HG03571 (cell line): ENCODE data around the gene SLC9A9.

Experiments used
- ATAC-seq: cut with Tn5 transposase; IDR thresholded peaks from one replicate; pipeline ENCODE4 v1.9.1; 2021; ENCODE audit not compliant: unreplicated experiment

SLC9A9 gene

GRCh38 chr3:143429628-143430514 is 418.4 kb downstream of the SLC9A9 start:
- no peak for ATAC-seq

- no peak for ATAC-seq
These were observed 420.0 kb downstream of the SLC9A9 start for GRCh38 chr3:143428294-143428693.

- no peak for ATAC-seq
These were observed 420.6 kb downstream of the SLC9A9 start for GRCh38 chr3:143427631-143428030.

- ATAC-seq = no peak
These were observed 423.4 kb downstream of the SLC9A9 start for GRCh38 chr3:143424874-143425273.

- no peak for ATAC-seq
These were observed 426.7 kb downstream of the SLC9A9 start for GRCh38 chr3:143421556-143421955.

DNA sequence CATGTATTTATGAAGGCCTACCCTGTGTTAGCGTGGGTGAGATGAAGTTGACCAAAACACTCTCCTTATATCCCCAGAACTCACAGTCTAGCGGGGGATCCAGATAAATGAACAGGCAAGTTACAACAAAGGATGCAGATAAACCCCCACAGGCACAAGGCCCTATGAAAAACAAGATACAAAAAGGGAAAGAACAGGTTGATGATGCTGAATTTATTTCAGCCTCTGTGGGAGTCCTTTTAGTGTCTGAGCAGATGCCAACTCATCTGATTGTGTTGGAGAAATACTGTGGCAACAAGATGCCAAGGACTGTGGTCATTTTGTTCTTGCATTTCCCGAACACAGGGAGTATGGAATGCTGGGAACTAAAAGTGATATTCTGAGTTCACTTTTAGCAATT is 428.7 kb downstream of the SLC9A9 start:
- no peak for ATAC-seq

DNA sequence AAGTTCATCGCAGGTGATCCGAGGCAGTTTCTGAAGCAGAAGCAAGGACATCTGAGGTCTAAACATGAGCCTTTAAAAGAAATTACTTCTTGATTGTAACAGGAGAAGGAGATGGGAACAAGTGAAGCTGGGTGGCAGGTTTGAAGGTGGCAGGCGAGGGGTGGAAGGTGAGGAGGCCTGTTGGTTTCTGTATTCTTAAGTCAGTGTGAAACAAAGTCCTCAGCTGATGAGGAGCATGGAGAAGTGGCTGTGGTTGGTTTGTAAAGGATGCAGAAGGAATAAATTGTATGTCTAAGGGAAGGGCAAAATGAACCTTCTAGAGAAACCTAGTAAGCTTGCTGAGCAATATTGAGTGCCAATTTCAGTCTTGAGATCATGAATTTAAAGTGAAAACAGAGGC is 429.9 kb downstream of the SLC9A9 start:
- no peak for ATAC-seq

DNA sequence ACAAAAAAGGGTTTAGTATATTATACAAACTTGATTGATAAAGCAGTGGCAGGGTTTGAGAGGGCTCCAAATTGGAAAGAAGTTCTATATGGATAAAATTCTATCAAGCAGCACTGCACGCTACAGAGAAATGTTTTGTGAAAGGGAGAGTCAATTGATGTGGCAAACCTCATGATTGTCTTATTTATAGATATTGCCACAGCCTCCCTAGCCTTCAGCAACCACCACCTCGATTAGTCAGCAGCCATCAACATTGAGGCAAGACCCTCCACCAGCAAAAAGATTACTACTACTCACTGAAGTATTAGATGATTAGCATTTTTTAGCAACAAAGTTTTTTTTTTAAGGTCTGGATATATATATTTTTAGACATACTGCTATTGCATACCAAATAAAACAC is 432.0 kb downstream of the SLC9A9 start:
- no peak for ATAC-seq

DNA sequence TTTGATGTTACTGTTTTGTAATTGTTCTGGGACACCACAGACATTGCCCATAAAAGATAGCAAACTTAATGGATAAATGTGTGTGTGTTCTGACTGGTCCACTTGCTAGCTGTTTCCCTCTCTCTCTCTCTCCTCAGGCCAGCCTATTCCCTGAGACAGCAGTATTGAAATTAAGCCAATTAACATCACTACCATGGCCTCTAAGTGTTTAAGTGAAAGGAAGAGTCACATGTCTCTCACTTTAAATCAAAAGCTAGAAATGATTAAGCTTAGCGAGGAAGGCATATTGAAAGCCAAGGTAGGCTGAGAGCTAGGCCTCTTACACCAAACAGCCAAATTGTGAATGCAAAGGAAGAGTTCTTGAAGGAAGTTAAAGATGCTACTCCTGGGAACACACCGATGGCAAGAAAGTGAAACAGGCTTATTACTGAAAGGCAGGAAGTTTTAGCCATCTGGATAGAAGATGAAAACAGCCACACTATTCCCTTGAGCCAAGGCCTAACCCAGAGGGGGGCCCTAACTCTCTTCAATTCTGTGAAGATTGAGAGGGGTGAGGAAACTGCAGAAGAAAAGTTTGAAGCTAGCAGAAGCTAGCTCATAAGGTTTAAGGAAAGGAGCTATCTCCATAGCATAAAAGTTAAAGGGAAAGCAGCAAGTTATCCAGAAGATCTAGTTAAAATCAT is 433.6 kb downstream of the SLC9A9 start:
- ATAC-seq = no peak

DNA sequence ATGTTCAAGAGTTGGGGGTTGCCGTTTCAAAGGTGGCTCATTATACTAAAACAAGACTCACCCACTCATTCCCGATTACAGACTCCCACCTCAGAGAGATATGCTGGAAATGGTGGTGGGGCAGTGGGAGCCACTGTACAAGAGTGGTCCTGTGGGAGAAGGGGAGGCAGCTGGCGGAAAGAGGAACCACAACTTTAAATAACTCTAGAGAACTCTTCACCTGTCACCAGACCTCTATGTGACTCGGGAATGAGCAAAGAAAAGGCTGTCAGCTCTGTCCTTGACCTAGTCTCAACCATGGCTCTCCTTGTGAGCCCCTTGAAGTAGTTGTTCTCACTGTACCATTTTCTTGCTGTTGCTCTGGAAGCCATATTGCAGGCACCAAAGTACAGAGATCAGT is 434.9 kb downstream of the SLC9A9 start:
- no peak for ATAC-seq

DNA sequence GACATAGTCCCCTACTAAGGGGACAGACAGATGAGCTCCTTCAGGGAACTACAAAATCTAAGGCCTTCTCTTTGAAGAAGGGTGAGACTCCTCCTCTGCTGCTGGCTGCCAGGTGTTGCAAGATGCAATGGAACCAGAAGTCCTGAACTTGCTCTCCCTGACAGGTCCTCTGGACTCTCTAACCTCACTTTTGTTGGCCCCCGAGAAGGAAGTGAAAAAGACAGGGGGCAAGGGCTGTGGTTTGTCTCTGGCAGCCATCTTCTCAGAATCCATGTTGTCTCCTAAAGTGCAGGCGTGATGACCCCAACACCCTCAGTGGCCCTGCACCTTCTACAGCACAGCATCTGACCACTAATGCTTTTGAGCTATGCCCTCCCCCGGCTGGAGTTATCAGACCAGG is 436.2 kb downstream of the SLC9A9 start:
- ATAC-seq = no peak

- no peak for ATAC-seq
These were observed 438.0 kb downstream of the SLC9A9 start for GRCh38 chr3:143410259-143410658.

GRCh38 chr3:143408771-143409170 is 439.5 kb downstream of the SLC9A9 start:
- ATAC-seq = no peak

DNA sequence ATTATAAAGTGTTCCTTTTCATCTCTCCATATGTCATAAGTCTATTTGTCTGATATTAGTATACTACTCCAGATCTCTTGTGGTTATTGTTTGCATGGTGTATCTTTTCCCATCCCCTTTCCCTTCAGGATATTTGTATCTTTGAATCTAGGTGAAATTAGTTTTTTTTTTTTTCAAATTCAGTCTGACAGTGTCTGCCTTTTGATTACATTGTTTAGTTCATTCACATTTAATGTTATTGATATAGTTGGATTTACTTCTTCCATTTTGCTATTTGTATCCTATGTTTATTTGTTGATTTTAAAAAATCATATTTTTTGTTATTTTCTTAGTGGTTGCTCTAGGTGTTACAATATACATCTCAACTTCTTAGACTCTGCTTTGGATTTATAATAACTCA is 445.7 kb downstream of the SLC9A9 start:
- ATAC-seq = no peak

GRCh38 chr3:143396790-143397189 is 451.5 kb downstream of the SLC9A9 start:
- ATAC-seq = no peak

GRCh38 chr3:143389388-143389787 is 458.9 kb downstream of the SLC9A9 start:
- ATAC-seq = no peak

- ATAC-seq = no peak
These were observed 460.8 kb downstream of the SLC9A9 start for GRCh38 chr3:143387425-143387824.

DNA sequence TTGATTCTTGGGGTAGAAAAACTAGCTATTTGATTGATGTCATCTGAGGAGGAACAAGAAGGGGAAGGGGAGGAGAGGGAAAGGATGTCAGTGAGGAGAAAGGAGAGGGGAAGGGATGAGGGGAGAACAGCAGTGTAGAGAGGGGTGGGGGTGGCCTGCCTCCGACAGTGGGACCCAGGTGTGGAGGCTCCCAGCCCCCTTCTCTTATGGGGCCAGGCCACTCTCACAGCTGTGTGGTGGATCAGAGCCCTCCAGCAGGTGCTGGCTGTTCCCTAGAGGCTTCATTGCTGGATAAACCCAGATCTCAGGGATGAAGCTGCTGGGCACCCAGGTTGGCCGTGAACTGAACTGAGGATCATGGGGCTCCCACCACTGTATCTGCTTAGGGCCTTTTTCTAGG is 464.2 kb downstream of the SLC9A9 start:
- ATAC-seq = no peak

DNA sequence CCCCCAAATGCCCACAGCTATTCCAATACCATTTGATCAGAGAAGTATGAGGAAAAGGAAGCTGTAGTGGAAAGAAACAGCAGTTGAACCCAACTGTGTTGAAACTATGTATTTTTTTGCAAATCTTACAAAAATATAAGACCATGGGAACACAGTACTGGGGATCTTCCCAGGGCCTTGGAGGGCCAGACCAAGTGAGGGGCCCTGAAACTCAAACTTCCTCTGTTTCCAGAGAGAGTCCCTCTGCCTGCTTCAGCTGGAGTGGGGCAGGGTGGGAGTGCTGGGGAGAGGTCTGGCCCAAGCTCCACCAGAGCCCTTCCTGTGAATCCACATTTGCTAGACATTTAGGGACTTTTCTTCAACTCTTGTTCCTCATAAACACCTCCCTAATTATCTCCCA is 464.8 kb downstream of the SLC9A9 start:
- no peak for ATAC-seq

- ATAC-seq = no peak
These were observed 465.5 kb downstream of the SLC9A9 start for GRCh38 chr3:143382816-143383215.

- no peak for ATAC-seq
These were observed 467.8 kb downstream of the SLC9A9 start for GRCh38 chr3:143380449-143380848.

GRCh38 chr3:143375698-143376097 is 472.6 kb downstream of the SLC9A9 start:
- no peak for ATAC-seq
